NCI-H2107 treated with DMSO at 0.1 percent for 48 hours (cell line): Measurements from ENCODE around the gene MOV10.
"Not testable (repeated sequence)": the region's sequence is repeated elsewhere in the genome, so short reads cannot be mapped to it uniquely, and the experiment has no call there.

Source experiments
- DNase-seq: peaks from one replicate; lab custom pipeline; 2025; ENCODE audit not compliant: unreplicated experiment; lab: John Stamatoyannopoulos, UW

Gene MOV10, protein sequence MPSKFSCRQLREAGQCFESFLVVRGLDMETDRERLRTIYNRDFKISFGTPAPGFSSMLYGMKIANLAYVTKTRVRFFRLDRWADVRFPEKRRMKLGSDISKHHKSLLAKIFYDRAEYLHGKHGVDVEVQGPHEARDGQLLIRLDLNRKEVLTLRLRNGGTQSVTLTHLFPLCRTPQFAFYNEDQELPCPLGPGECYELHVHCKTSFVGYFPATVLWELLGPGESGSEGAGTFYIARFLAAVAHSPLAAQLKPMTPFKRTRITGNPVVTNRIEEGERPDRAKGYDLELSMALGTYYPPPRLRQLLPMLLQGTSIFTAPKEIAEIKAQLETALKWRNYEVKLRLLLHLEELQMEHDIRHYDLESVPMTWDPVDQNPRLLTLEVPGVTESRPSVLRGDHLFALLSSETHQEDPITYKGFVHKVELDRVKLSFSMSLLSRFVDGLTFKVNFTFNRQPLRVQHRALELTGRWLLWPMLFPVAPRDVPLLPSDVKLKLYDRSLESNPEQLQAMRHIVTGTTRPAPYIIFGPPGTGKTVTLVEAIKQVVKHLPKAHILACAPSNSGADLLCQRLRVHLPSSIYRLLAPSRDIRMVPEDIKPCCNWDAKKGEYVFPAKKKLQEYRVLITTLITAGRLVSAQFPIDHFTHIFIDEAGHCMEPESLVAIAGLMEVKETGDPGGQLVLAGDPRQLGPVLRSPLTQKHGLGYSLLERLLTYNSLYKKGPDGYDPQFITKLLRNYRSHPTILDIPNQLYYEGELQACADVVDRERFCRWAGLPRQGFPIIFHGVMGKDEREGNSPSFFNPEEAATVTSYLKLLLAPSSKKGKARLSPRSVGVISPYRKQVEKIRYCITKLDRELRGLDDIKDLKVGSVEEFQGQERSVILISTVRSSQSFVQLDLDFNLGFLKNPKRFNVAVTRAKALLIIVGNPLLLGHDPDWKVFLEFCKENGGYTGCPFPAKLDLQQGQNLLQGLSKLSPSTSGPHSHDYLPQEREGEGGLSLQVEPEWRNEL

DNA sequence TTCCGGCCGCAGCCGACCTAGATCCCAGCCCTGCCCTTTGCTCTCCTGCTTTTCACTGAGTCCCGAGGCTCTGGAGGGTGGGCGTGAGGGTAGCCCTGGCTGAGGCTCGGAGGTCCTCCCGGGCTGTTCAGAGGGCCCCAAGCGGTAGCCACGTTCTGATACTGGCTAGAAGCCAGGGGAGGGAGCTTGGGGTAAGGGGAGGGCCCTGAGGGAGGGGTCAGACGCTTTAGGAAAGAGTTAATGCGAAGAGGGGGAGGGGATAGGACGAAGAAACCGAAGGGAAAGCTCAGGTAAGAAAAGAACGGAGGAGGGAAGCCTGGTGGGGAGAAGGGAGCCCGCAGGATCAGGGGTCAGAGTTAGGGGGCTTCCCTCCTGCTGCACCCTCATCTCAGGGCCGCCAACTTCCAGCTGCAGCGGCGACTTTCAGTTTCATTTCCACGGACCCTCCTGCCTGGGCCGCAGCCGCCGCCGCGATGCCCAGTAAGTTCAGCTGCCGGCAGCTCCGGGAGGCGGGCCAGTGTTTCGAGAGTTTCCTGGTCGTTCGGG lies at the start of gene MOV10:
TSS of gene MOV10 (plus strand) at position 220 of the 546 bp plus-strand sequence. CDS start at position 474, 254 bp downstream.
- DNase-seq, result peak; percentile 73

- no peak for DNase-seq
Observed at GRCh38 chr1:112625696-112626095, 48.8 kb upstream of the MOV10 start.

DNA sequence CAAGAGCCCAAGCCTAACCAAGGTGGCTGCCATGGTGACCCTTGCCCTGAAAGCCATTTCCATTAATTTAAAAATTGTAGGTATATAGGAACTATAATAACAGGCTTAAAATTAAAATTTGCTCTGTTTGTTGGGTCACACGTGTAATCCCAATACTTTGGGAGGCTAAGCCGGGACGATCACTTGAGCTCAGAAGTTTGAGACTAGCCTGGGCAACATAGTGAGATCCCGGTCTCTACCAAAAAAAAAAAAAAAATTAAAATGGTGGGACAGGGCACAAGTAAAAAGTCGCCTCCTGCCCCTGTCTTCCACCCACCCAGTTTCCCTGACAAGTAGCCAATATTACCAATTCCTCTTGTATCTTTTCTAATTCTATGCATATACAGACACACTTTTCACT lies 48.3 kb upstream of the MOV10 start:
- no peak for DNase-seq

GRCh38 chr1:112626887-112627286 lies 47.6 kb upstream of the MOV10 start:
- no peak for DNase-seq

DNA sequence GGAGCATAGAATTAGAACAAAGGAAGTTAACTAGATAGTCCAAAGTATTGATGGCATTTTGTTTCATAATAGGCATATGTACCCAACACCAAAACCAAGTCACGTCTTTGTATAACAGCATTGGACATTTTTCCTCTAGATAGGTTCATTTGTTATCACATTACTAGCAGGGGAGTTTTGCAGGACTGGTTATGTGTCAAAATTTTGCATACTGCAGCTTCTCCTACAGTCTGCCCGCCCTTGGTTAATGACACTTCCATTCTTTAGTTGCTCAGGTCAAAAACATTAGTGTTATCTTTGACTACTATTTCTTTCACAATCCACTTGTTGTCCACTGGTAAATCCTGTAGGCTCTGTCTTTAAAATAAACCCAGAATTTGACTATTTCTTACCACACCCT lies 45.9 kb upstream of the MOV10 start:
- no peak for DNase-seq

DNA sequence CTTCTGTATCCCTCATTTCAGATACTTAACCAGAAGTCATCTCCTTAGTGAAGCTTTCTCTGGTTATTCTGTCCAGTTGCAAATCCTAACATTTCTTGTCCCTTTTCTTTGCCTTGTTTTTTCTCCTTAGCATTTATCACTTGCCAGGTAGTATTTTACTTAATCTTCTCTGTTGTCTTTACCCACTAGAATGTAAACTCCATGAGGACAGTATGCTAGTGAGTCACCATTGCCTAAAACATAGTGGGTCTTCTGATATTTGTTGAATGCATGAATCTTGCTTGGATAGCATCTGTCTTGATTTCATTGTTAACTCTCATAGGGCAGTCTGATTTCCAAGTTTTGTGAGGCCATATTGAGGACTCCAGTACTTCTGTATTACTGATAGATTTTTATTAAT lies 45.2 kb upstream of the MOV10 start:
- no peak for DNase-seq

- DNase-seq, result no peak
Observed at GRCh38 chr1:112633628-112634027, 40.8 kb upstream of the MOV10 start.

DNA sequence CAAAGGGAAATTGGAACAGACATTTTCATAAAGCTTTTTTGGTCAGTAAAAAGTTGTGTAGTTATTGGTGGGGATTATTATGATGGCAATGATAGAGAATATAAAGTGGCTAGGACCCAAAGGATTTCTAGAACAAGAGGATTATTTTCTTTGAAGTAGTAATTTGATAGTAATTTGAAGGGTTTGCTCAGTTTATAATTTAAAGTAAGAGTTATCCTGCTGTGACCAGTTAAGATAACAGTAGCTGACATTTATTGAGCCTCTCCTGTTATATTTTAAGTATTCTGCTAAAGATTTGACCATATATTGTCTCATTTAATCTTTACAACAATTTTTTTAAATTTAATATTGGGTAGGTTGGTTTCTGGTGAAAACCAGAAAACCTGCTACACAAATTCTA lies 40.1 kb upstream of the MOV10 start:
- no peak for DNase-seq

- DNase-seq, result no peak
Observed at GRCh38 chr1:112636056-112636455, 38.4 kb upstream of the MOV10 start.

GRCh38 chr1:112636597-112637253 lies 37.7 kb upstream of the MOV10 start:
- DNase-seq, result no peak

DNA sequence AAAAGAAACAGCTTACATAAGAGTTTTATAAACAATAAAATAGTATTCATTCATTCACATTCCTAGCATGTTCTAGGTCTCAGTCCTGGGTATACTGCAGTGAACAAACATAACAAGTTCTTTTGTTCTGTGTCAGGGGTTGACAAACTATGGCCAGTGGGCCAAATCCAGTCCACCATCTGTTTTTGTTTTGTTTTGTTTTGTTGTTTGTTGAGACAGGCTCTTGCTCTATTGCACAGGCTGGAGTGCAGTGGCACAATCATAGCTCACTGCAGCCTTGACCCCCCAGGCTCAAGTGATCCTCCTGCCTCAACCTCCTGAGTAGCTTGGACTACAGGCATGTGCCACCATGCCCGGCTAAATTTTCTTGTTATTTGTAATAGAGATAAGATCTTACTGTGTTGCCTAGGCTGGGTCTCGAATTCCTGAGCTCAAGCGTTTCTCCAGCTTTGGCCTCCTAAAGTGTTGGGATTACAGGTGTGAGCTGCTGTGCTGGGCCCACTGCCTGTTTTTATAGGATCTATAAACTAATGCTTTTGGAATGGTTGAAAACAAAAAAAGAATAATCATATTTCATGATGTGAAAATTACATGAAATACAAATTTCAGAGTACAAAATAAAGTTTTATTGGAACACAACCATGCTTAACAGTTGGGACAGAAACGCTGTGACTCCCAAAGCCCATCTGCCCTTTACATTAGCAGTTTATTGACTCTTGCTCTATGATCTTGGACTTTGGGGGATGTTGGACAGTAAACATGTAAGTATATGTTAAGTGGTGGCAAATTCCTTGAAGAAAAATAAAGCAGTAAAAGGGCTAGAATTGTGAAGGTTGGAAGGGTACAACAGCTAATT lies 37.0 kb upstream of the MOV10 start:
- DNase-seq, result no peak

DNA sequence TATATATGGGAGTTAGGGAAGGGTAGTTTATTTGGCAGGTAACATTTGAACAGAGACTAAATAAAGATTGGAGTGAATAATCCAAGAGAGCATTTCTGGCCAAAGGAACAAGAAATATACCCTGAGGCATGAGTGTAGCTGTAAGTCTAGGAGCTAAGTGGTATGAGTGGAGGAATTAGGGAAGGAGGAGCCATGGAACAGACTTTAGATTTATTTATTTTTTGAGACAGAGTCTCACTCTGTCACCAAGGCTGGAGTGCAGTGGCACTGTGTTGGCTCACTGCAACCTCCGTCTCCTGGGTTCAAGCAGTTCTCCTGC lies 36.4 kb upstream of the MOV10 start:
- DNase-seq, result no peak

DNA sequence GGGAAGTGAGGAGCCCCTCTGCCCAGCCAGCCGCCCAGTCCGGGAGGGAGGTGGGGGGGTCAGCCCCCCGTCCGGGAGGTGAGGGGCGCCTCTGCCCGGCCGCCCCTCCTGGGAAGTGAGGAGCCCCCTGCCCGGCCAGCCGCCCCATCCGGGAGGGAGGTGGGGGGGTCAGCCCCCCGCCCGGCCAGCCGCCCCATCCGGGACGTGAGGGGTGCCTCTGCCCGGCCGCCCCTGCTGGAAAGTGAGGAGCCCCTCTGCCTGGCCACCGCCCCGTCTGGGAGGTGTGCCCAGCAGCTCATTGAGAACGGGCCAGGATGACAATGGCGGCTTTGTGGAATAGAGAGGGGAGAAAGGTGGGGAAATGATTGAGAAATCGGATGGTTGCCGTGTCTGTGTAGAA lies 34.0 kb upstream of the MOV10 start:
- DNase-seq, result not testable (repeated sequence)

DNA sequence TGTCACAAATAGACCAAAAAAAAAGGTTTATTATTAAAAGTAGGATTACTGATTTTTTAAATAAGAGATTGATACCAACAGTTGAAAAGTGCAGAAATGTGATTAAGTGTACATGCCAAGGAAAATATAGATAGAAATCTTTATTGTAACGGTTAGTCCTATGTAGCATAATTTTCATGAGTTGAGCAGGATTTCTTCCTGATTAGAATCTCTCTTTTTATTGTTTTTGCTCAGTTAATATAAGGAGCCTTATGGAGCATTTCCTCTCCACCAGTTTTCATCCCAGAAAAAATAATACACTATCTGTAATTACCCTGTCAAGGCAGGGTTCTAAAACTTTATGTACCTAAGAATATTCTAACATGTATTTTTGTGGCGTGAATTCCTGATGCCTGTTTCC lies 31.4 kb upstream of the MOV10 start:
- no peak for DNase-seq

DNA sequence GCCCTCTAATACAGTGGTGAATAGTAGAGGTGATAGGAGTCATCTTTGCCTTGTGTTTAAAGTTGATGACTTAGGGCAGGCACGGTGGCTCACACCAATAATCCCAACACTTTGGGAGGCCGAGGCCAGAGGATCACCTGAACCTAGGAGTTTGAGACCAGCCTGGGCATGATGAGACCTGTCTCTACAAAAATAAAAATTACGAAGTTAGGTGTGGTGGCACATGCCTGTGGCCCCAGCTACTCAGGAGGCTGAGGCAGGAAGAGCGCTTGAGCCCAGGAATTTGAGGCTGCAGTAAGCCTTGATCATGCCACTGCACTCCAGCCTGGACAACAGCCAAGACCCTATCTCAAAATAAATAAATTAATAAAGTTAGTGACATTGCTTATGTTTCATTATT lies 28.2 kb upstream of the MOV10 start:
- DNase-seq, result no peak

GRCh38 chr1:112651205-112651604 lies 23.3 kb upstream of the MOV10 start:
- no peak for DNase-seq

GRCh38 chr1:112665857-112666256 lies 8.6 kb upstream of the MOV10 start:
- no peak for DNase-seq

DNA sequence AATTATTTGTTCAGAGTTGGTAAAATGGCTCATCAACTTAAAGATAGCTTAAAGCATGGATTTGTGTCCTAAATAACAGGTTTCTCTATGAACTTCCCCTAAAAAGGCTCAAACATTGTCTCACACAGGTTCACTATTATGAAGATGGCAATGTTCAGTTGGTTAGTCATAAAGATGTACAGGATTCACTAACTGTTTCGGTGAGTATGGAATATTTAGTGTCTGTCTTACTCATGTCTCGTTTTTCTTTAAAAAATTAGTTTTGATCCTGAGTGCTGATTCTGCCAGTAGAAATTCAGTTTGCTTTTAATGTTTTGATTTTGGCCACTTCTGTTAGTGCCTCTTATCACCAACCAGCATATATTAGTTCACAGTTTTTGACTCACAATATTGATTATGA lies 7.5 kb upstream of the MOV10 start:
- DNase-seq, result no peak

DNA sequence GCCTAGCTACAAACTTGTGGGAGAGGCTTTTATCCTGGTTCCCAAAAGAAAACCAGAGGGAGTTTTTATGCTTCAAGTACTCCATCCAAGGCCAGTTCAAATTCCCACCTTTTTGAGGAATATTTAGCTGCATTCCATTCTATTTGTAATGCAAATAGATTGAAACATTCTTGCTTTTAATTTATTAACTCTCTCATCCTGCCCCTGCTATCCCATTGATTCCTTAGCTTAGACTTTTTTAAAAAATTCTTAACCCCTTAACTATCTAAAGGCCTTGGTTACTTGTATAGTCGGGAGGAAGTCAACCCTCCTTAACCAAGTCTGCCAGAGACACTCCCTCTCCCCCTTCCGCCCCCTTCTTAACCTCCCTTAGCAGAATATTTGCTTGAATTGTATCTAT lies 2.5 kb upstream of the MOV10 start:
- no peak for DNase-seq

- no peak for DNase-seq
Observed at GRCh38 chr1:112672842-112673241, 1.6 kb upstream of the MOV10 start.
